Mucosa of rectum (tissue), 2 donors: Measurements from ENCODE around the gene FBXW8.

ENCODE experiments used
- H3K27ac ChIP-seq, 2 donors: one replicate each; pipeline ENCODE4 v1.7.0; 2013; ENCODE audit warnings: inconsistent platforms in 2 of 2, low read depth in 2 of 2, low read length in 2 of 2
- H3K27me3 ChIP-seq, 2 donors: one replicate each; pipeline ENCODE4 v1.7.0; 2013; ENCODE audit warnings: low read length in 2 of 2; ENCODE audit not compliant: control insufficient read depth in 2 of 2, insufficient read depth in 2 of 2
- H3K36me3 ChIP-seq, 2 donors: one replicate each; pipeline ENCODE4 v1.7.0; 2013; ENCODE audit warnings: low read length in 2 of 2; ENCODE audit not compliant: control insufficient read depth in 2 of 2, insufficient read depth in 2 of 2
- H3K4me1 ChIP-seq, 2 donors: one replicate each; pipeline ENCODE4 v1.7.0; 2013; ENCODE audit warnings: low read length in 2 of 2, mild to moderate bottlenecking in 1 of 2; ENCODE audit not compliant: control insufficient read depth in 2 of 2, insufficient read depth in 2 of 2
- H3K4me3 ChIP-seq, 2 donors: one replicate each; pipeline ENCODE4 v1.7.0; 2013; ENCODE audit warnings: low read length in 2 of 2
- H3K9ac ChIP-seq, 2 donors: one replicate each; pipeline ENCODE4 v1.7.0; 2013; ENCODE audit warnings: low read length in 2 of 2, low read depth in 1 of 2, mild to moderate bottlenecking in 1 of 2
- H3K9me3 ChIP-seq, 2 donors: one replicate each; pipeline ENCODE4 v1.7.0; 2013; ENCODE audit warnings: low read length in 2 of 2; ENCODE audit not compliant: control insufficient read depth in 2 of 2
- donor health status: healthy.
- donor health status: Normal muscosa, but diverticular disease.

FBXW8 gene, protein sequence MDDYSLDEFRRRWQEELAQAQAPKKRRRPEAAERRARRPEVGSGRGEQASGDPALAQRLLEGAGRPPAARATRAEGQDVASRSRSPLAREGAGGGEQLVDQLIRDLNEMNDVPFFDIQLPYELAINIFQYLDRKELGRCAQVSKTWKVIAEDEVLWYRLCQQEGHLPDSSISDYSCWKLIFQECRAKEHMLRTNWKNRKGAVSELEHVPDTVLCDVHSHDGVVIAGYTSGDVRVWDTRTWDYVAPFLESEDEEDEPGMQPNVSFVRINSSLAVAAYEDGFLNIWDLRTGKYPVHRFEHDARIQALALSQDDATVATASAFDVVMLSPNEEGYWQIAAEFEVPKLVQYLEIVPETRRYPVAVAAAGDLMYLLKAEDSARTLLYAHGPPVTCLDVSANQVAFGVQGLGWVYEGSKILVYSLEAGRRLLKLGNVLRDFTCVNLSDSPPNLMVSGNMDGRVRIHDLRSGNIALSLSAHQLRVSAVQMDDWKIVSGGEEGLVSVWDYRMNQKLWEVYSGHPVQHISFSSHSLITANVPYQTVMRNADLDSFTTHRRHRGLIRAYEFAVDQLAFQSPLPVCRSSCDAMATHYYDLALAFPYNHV

DNA sequence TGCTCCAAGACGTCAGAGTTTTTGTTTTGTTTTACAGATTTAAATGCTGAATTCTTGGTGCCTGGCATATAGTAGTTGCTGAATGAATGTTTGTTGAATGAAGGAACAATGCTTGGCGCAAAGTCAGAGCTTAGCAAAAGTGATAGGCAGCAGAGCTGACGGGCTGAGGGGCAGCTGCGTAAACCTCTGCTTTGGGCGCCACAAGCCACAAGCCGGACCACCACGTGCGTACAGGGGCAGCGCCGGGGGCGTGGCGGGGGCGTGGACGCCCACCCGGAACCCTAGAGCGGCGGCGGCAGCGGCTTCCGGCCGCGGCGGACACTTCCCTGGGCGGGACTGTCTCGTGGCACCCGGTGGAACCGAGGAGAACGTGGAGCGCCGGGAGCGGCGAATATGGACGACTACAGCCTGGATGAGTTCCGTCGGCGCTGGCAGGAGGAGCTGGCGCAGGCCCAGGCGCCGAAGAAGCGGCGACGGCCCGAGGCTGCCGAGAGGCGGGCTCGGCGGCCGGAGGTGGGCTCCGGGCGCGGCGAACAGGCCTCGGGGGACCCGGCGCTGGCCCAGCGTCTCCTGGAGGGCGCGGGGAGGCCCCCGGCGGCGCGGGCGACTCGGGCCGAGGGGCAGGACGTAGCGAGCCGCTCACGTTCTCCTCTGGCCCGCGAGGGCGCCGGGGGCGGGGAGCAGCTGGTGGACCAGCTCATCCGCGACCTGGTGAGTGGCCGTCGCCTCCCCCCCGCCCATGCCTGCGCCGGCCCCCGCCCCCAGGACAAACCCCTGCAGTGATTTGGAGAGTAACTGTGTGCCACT lies at the start of gene FBXW8:
FBXW8 (plus strand) TSS at position 306 of the 807 bp plus-strand sequence; CDS start at position 394, 88 bp downstream.
- peak within 1 kb of the TSS; percentile 56 to 75 for H3K9ac ChIP-seq
- peak within 1 kb of the TSS; percentile 18 to 48 for H3K27ac ChIP-seq
- no peaks in the 10 kb centered on the region for H3K36me3 ChIP-seq
- no peaks in the 10 kb centered on the region for H3K27me3 ChIP-seq
- no peaks in the 10 kb centered on the region for H3K9me3 ChIP-seq
- peaks cover 2 to 8% of the 10 kb centered on the region in 2 donors for H3K4me1 ChIP-seq
- H3K4me3 ChIP-seq, result peak within 1 kb of the TSS; percentile 83 to 87

DNA sequence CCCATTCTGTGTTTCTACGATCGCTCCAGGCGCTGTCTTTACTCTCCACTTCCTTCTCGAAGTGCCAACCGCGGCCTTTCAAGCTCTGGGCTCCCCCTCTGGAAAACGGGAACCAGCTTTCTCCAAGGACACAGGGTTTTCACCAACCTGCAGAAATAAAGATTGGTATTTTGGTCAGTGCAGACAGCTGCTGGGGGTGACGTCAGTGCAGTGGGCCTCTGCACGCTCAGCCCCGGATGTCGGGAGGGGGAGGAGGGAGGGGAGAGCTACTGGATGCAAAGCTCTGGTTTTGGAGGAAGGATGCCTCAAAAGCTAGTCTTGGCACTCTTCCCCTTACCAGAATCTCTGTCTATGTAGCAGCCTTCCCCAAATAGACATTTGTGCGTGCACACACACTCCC lies 49.4 kb upstream of the FBXW8 start:
- Histone ChIP-seq H3K4me3 (no peak overlapping the region), H3K27me3 (no peaks in the 10 kb centered on the region), H3K9ac (no peak overlapping the region), H3K36me3 (no peaks in the 10 kb centered on the region), H3K27ac (peak overlapping the region in 1 of 2 donors; percentile 11), H3K9me3 (no peaks in the 10 kb centered on the region), H3K4me1 (peaks cover 6 to 10% of the 10 kb centered on the region in 2 donors)

DNA sequence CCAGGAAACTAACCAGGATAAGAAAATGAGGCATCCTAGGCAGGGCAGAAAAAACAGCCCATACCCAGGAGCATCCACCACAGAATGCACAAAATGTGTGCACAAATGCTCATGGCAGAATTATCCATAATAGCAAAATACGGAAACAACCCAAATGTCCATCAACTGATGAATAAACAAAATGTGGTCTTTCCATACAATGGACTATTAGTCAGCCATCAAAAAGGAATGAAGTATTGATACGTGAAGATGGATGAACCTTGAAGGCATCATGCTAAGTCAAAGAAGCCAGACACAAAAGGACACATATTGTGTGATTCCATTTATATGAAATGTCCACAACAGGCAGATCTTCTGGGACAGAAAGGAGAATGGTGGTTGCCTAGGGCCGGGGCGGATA lies 48.6 kb upstream of the FBXW8 start:
- H3K4me3 ChIP-seq, result no peak overlapping the region
- H3K4me1 ChIP-seq, result peaks cover 2 to 3% of the 10 kb centered on the region in 2 donors
- no peaks in the 10 kb centered on the region for H3K9me3 ChIP-seq
- H3K27me3 ChIP-seq, result no peaks in the 10 kb centered on the region
- H3K36me3 ChIP-seq, result no peaks in the 10 kb centered on the region
- H3K9ac ChIP-seq, result no peak overlapping the region
- H3K27ac ChIP-seq, result no peak overlapping the region

DNA sequence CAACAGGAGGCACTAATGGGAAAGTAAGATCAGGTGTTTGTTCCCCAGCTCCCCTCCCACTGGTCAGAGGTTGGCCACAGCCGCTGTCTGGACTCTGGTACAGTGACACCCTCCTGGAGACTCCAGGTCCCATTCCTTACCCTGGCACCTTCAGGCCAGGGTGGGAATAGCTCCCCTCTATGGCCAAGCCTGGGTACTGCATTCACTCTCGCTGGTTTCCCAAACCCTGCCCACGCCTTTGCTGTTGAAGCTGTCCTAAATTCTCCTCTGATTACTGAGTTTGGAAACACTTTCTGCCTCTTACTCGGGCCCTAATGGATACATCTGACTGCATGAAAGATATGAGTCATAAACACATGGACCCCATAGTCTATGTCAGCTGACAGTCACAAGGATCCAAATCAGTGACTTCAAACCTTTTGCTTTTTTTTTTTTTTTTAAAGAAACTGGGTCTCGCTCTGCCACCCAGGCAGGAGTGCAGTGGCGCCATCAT lies 47.4 kb upstream of the FBXW8 start:
- H3K36me3 ChIP-seq, result no peaks in the 10 kb centered on the region
- H3K9ac ChIP-seq, result no peak overlapping the region
- no peaks in the 10 kb centered on the region for H3K9me3 ChIP-seq
- peaks cover 0 to 2% of the 10 kb centered on the region in 2 donors for H3K4me1 ChIP-seq
- no peak overlapping the region for H3K4me3 ChIP-seq
- H3K27ac ChIP-seq, result no peak overlapping the region
- no peaks in the 10 kb centered on the region for H3K27me3 ChIP-seq

DNA sequence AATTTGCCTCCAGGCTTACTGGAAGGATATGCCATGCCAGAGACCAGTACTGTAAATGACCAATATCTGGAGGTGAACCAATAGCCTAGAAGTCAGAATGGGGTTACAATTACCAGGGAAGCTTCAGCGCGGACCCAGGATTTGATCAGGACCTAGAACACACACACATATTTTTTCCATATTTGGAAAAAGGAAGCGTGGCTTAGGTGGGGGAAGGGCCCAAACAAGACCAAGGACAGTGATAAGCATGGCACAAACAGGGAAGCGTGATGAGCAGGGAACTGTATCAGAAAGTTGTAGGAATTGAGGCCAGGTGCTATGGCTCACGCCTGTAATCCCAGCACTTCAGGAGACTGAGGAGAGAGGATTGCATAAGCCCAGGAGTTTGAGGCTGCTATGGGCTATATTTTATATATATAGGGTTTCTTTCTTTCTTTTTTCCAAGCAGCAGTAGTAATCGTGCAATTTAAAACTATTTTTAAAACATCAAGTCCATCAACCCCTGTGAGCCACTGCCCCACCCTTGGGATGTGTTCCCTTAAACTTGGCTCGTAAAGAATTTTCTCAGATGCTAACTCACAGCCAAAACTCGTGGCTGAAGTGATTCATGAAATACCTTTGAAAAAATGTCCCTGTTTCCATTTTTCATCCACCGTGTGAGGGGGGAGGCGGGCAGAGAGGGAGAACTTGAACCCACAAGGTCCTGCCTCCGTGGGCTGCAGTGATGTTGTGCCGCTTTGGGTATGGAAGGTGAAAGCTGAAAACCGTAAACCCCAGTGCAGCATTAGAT lies 46.2 kb upstream of the FBXW8 start:
- Histone ChIP-seq H3K4me3 (no peak overlapping the region), H3K27me3 (no peaks in the 10 kb centered on the region), H3K9me3 (no peaks in the 10 kb centered on the region), H3K27ac (no peak overlapping the region), H3K9ac (no peak overlapping the region), H3K36me3 (no peaks in the 10 kb centered on the region), H3K4me1 (peaks cover 0 to 2% of the 10 kb centered on the region in 2 donors)

DNA sequence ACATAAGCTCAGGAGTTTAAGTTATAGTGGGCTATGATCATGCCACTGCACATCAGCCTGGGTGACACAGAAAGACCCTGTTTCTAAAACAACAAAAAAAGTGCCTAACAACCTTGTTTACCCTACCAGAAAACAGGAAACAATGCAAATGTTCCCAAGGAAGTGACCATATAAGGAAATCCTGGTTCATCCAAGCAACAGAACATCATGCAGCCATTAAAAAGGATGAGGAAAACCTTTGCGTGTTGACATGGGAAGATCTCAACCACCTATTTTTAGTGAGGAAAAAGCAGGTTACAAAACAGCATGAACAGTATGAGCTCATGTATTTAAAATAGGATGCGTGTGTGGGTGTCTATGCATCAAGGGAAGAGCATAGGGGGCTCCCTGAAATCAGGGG lies 43.2 kb upstream of the FBXW8 start:
- Histone ChIP-seq H3K9me3 (no peaks in the 10 kb centered on the region), H3K9ac (no peak overlapping the region), H3K4me3 (no peak overlapping the region), H3K4me1 (peaks cover 0 to 2% of the 10 kb centered on the region in 2 donors), H3K36me3 (no peaks in the 10 kb centered on the region), H3K27ac (no peak overlapping the region), H3K27me3 (no peaks in the 10 kb centered on the region)

DNA sequence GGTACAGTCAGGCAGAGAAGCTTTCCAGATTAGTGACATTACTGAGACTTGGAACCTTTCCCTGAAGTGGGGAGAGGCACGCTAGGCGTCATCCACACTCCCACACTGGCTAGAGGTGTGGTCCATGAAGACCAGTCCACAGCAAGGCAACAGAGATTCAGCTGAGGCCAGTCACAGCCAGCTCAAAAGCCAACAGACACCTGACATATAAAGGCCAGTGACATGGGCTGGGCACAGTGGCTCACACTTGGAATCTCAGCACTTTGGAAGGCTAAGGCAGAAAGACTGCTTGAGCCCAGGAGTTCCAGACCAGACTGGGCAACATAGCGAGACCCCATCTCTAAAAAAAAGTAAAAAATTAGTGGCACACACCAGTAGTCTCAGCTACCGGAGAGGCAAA lies 40.4 kb upstream of the FBXW8 start:
- H3K4me1 ChIP-seq, result no peaks in the 10 kb centered on the region
- H3K27ac ChIP-seq, result no peak overlapping the region
- no peaks in the 10 kb centered on the region for H3K9me3 ChIP-seq
- no peak overlapping the region for H3K4me3 ChIP-seq
- H3K36me3 ChIP-seq, result no peaks in the 10 kb centered on the region
- H3K27me3 ChIP-seq, result no peaks in the 10 kb centered on the region
- no peak overlapping the region for H3K9ac ChIP-seq

DNA sequence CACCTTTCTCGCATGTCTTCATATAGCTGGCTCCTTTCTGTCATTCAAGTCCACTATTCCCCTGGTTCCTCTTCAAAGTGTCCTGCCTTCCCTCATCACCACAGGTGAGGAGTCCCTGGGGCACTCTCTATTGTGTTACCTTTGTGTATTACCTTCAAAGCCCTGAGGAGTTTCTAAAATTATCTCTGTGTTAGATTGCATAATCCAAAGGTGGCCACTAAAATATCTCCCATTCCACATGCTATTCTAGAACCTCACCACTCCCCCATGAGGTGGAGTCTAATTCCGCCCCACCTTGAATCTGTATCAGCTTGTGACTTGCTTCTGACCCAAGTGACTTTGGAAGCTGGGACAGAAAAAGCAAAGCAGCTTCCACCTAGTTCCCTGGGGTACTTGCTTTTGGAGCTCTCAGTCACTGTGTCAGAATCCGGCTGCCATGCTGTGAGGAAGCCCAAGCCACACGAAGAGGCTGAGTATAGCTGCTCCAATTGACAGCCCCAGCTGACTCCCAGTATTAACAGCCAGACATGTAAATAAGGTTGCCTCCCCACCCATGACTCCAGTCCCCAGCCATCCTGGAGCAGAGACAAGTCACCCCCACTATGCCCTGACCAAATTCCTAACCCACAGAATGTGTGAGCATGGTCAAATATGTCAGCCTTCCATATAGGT lies 36.3 kb upstream of the FBXW8 start:
- Histone ChIP-seq H3K4me1 (peaks cover 5 to 11% of the 10 kb centered on the region in 2 donors), H3K36me3 (no peaks in the 10 kb centered on the region), H3K9me3 (no peaks in the 10 kb centered on the region), H3K27ac (no peak overlapping the region), H3K27me3 (peaks cover 4 to 10% of the 10 kb centered on the region in 2 donors), H3K4me3 (no peak overlapping the region), H3K9ac (no peak overlapping the region)

DNA sequence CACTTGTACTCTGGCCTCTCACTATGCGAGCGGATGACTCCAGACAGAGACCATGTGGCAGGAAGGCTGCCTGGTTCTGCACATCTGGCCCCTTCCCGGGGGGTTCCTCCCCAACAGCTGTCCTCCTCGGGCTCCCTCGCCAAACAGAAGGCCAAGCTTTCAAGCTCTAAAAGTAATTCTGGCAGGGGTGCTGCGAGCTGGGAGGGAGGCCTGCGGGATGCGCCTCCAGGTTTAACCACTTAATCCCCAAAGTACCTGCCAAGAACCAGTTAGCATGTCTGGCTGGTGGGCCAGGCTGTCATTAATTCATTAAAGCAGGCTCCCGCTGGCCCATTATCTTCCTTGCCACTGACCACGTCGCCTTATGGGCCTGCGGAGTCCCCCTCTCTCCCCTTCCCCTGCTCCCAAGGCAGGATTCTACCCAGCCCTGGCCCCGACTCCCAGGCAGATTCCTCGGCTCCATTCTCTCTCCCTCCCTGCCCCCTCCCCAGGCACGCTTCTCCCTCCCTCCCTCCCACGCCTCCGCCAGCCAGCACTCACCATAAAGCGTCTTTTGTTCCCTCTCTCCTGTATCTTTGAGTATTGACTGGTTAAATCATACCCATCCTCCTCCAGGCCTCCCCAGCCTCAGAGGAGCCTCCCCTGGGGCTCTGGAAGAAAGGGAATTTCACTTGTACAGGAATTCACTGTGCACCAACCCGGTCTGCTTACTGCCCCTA lies 34.4 kb upstream of the FBXW8 start:
- Histone ChIP-seq H3K27ac (no peak overlapping the region), H3K27me3 (peaks cover 11 to 20% of the 10 kb centered on the region in 2 donors), H3K9ac (no peak overlapping the region), H3K36me3 (no peaks in the 10 kb centered on the region), H3K9me3 (no peaks in the 10 kb centered on the region), H3K4me3 (no peak overlapping the region), H3K4me1 (peaks cover 12 to 21% of the 10 kb centered on the region in 2 donors)
